Measurements from ENCODE around the gene GALK2.

Gene GALK2

DNA sequence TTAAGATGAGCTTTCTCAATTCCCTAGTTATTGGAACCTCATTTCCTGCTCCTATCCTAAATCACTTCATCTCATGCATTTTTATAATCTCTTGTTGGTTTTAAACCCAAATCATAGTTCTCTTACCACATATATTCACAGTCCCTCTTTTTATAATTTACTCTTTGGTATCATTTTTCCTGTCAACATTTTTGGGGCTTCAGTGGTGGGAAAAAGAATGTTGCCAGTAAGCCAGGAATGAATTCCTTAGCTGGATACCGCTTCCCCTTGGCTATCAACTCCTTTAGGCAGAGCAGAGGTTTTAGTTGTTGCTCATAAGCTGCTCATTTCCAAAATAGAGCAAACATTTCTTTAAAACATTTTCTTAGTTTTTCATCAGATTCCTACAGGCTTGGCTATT is 112.3 kb downstream of the GALK2 start:
- no peak overlapping the region for H2AFZ ChIP-seq (ENCODE audit: low read length, unreplicated experiment)
- no peaks in the 10 kb centered on the region for H3K79me2 ChIP-seq (ENCODE audit: control insufficient read depth, insufficient read depth, low read length, unreplicated experiment)
- no peaks in the 10 kb centered on the region for H3K4me1 ChIP-seq (ENCODE audit: control insufficient read depth, insufficient read depth, low read length, unreplicated experiment)
- no peak overlapping the region for H3K27ac ChIP-seq (ENCODE audit: low read depth, low read length)
- peaks cover 33% of the 10 kb centered on the region for H3K36me3 ChIP-seq (ENCODE audit: insufficient read depth, low read length)
- H3K27me3 ChIP-seq (ENCODE audit: insufficient read depth, low read length): no peaks in the 10 kb centered on the region
- H3K4me3 ChIP-seq (ENCODE audit: low read depth, low read length): no peak overlapping the region

DNA sequence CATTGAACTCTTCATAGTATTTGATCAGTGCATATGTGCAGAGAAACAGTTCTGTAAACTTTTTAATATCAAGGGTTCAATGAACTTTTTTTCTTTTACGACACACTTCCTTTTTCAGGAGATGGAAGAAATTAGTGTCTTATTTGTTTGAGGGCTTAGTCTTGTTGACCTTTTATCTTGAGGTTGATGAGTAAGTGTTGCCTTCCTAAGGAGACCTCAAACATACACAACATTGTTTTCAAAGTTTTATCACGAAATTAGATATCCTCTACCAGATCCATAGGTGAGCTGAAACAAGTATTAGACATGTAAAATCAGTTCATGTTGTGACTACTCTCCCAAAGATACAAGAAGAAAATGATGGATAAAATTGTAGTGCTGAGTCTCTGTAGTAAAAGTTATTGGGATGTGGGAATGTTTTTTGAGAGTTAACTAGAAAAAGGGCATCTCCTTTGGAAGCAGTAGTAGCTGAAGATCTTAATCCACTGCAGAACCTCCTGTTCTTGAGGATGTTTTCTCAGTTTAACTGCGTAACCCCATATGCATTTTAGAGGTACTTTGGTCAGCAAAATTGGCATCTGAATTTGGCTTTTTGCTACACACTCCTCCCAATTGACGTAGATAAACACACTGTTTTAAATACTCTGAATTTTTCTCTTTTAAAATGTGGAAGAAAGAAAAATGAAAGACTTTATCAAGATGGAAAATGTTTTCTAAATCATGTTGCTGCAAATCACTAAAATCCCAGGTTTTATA is 116.8 kb downstream of the GALK2 start:
- no peaks in the 10 kb centered on the region for H3K79me2 ChIP-seq (ENCODE audit: control insufficient read depth, insufficient read depth, low read length, unreplicated experiment)
- H2AFZ ChIP-seq (ENCODE audit: low read length, unreplicated experiment): no peak overlapping the region
- no peak overlapping the region for H3K27ac ChIP-seq (ENCODE audit: low read depth, low read length)
- H3K4me3 ChIP-seq (ENCODE audit: low read depth, low read length): no peak overlapping the region
- no peaks in the 10 kb centered on the region for H3K4me1 ChIP-seq (ENCODE audit: control insufficient read depth, insufficient read depth, low read length, unreplicated experiment)
- no peaks in the 10 kb centered on the region for H3K27me3 ChIP-seq (ENCODE audit: insufficient read depth, low read length)
- H3K36me3 ChIP-seq (ENCODE audit: insufficient read depth, low read length): peaks cover 33% of the 10 kb centered on the region

- Histone ChIP-seq H3K4me1 (ENCODE audit: control insufficient read depth, insufficient read depth, low read length, unreplicated experiment) (no peaks in the 10 kb centered on the region), H3K27me3 (ENCODE audit: insufficient read depth, low read length) (no peaks in the 10 kb centered on the region), H3K4me3 (ENCODE audit: low read depth, low read length) (no peak overlapping the region), H3K27ac (ENCODE audit: low read depth, low read length) (no peak overlapping the region), H3K36me3 (ENCODE audit: insufficient read depth, low read length) (peaks cover 30% of the 10 kb centered on the region), H3K79me2 (ENCODE audit: control insufficient read depth, insufficient read depth, low read length, unreplicated experiment) (no peaks in the 10 kb centered on the region), H2AFZ (ENCODE audit: low read length, unreplicated experiment) (no peak overlapping the region)
Measured at GRCh38 chr15:49287481-49287880, 117.4 kb downstream of the GALK2 start.

DNA sequence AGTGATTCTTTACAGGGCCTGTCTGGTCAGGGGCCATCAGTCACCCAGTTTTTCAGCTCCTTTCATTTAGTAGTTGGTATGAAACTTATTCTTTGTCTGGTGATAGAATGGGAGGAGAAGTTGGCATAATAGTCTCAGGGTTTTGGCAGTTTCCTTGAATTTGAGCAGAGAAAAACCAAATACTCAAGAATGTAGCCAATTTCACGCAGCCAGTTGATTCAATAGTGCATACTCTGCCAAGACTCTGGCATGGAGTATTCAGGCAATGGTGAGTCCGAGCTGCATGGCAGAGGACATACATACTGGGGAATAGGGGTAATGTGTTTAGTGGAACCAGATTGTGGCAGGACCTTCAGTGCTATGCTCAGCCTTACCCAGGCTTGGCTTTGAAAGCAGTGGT is 118.3 kb downstream of the GALK2 start:
- Histone ChIP-seq H3K36me3 (ENCODE audit: insufficient read depth, low read length) (peaks cover 26% of the 10 kb centered on the region), H3K27ac (ENCODE audit: low read depth, low read length) (no peak overlapping the region), H3K79me2 (ENCODE audit: control insufficient read depth, insufficient read depth, low read length, unreplicated experiment) (no peaks in the 10 kb centered on the region), H3K4me1 (ENCODE audit: control insufficient read depth, insufficient read depth, low read length, unreplicated experiment) (no peaks in the 10 kb centered on the region), H3K27me3 (ENCODE audit: insufficient read depth, low read length) (no peaks in the 10 kb centered on the region), H3K4me3 (ENCODE audit: low read depth, low read length) (no peak overlapping the region), H2AFZ (ENCODE audit: low read length, unreplicated experiment) (no peak overlapping the region)

DNA sequence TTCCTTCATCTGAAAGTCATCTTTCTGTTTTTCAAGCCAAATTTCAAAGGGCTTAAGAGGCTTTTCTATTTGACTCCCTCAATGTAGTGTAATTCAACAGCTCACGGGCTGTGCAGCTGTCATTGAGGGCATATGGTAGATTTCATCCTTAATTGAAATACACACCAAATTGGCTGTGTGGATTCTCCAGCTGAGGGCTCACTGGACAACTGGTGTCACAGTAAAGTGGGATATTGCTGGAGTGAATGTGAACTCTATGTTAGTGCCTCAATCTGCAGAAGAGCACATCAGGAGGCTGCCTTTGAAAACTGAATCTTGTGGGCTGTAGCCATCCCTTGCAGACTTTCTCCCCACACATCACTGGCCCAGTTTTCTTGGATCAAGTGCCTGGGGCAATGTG is 120.1 kb downstream of the GALK2 start:
- Histone ChIP-seq H3K79me2 (ENCODE audit: control insufficient read depth, insufficient read depth, low read length, unreplicated experiment) (no peaks in the 10 kb centered on the region), H3K27me3 (ENCODE audit: insufficient read depth, low read length) (no peaks in the 10 kb centered on the region), H3K4me3 (ENCODE audit: low read depth, low read length) (no peak overlapping the region), H2AFZ (ENCODE audit: low read length, unreplicated experiment) (no peak overlapping the region), H3K36me3 (ENCODE audit: insufficient read depth, low read length) (peaks cover 16% of the 10 kb centered on the region), H3K27ac (ENCODE audit: low read depth, low read length) (no peak overlapping the region), H3K4me1 (ENCODE audit: control insufficient read depth, insufficient read depth, low read length, unreplicated experiment) (no peaks in the 10 kb centered on the region)

DNA sequence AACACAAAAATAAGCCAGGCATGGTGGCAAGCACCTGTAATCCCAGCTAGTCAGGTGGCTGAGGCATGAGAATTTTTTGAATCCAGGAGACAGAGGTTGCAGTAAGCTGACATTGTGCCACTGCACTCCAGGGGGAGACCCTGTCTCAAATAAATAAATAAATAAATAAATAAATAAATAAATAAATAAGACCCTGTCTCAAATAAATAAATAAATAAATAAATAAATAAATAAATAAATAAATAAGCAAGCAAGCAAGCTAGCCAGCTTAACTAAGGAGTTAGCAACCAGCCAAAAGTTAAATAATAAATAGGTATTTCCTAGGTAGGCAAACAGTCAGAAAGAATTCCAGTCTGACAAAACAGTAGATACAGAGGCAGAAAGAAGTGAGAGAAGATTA is 123.9 kb downstream of the GALK2 start:
- no peak overlapping the region for H3K27ac ChIP-seq (ENCODE audit: low read depth, low read length)
- H3K79me2 ChIP-seq (ENCODE audit: control insufficient read depth, insufficient read depth, low read length, unreplicated experiment): peaks cover 6% of the 10 kb centered on the region
- H3K36me3 ChIP-seq (ENCODE audit: insufficient read depth, low read length): peaks cover 13% of the 10 kb centered on the region
- no peaks in the 10 kb centered on the region for H3K4me1 ChIP-seq (ENCODE audit: control insufficient read depth, insufficient read depth, low read length, unreplicated experiment)
- H3K27me3 ChIP-seq (ENCODE audit: insufficient read depth, low read length): no peaks in the 10 kb centered on the region
- no peak overlapping the region for H2AFZ ChIP-seq (ENCODE audit: low read length, unreplicated experiment)
- H3K4me3 ChIP-seq (ENCODE audit: low read depth, low read length): no peak overlapping the region

DNA sequence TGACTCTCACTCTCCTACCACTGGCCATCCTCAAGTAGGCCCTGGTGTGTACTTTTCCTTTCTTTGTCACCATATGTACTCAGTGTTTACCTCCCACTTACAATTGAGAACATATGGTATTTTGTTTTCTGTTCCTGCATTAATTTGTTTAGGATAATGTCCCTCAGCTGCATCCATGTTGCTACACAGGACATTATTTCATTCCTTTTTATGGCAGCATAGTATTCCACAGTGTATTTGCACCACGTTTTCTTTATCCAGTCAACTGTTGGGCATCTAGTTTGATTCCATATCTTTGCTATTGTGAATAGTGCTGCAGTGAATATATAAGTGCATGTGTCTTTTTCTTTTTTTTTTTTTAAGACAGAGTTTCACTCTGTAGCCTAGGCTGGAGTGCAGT is 126.2 kb downstream of the GALK2 start:
- no peaks in the 10 kb centered on the region for H3K4me1 ChIP-seq (ENCODE audit: control insufficient read depth, insufficient read depth, low read length, unreplicated experiment)
- peaks cover 9% of the 10 kb centered on the region for H3K36me3 ChIP-seq (ENCODE audit: insufficient read depth, low read length)

DNA sequence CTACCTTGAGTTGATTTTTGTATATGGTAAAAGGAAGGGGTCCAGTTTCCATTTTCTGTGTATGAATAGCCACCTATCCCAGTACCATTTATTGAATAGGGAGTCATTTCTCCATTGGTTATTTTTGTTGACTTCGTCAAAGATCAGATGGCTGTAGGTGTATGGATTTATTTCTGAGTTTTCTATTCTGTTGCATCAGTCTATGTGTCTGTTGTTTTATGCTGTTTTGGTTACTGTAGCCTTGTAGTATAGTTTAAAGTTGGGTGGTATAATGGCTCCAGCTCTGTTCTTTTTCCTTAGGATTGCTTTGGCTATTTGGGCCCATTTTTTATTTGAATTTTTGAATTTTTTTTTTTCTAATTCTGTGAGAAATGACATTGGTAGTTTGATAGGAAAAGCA is 127.5 kb downstream of the GALK2 start:
- Histone ChIP-seq H3K36me3 (ENCODE audit: insufficient read depth, low read length) (peaks cover 11% of the 10 kb centered on the region), H3K4me1 (ENCODE audit: control insufficient read depth, insufficient read depth, low read length, unreplicated experiment) (no peaks in the 10 kb centered on the region), H3K27me3 (ENCODE audit: insufficient read depth, low read length) (no peaks in the 10 kb centered on the region), H3K27ac (ENCODE audit: low read depth, low read length) (no peak overlapping the region), H3K4me3 (ENCODE audit: low read depth, low read length) (no peak overlapping the region), H2AFZ (ENCODE audit: low read length, unreplicated experiment) (no peak overlapping the region), H3K79me2 (ENCODE audit: control insufficient read depth, insufficient read depth, low read length, unreplicated experiment) (peaks cover 8% of the 10 kb centered on the region)

More for the DNA sequence above, 126.2 kb downstream of the GALK2 start:
- Histone ChIP-seq H3K4me3 (ENCODE audit: low read depth, low read length) (no peak overlapping the region), H3K27me3 (ENCODE audit: insufficient read depth, low read length) (no peaks in the 10 kb centered on the region), H3K79me2 (ENCODE audit: control insufficient read depth, insufficient read depth, low read length, unreplicated experiment) (peaks cover 8% of the 10 kb centered on the region), H3K27ac (ENCODE audit: low read depth, low read length) (no peak overlapping the region), H2AFZ (ENCODE audit: low read length, unreplicated experiment) (no peak overlapping the region)

DNA sequence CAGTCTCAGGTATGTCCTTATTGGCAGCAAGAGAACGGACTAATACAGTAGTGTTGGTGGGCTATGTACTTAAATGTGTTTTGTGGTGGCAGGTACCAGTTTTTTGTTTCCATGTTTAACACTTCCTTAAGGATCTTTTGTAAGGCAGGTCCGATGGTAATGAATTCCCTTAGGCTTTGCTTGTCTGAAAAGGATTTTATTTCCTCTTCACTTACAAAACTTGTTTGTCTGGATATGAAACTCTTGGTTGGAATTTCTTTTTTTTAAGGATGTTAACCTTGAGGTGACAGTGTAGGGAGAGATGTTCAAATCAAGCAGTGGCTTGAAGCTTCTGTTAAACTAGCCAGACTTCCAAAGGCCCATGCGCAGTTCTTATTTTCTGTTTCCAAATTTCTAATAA is 130.8 kb downstream of the GALK2 start:
- Histone ChIP-seq H2AFZ (ENCODE audit: low read length, unreplicated experiment) (no peak overlapping the region), H3K4me1 (ENCODE audit: control insufficient read depth, insufficient read depth, low read length, unreplicated experiment) (no peaks in the 10 kb centered on the region), H3K36me3 (ENCODE audit: insufficient read depth, low read length) (peaks cover 20% of the 10 kb centered on the region), H3K27ac (ENCODE audit: low read depth, low read length) (no peak overlapping the region), H3K27me3 (ENCODE audit: insufficient read depth, low read length) (no peaks in the 10 kb centered on the region), H3K4me3 (ENCODE audit: low read depth, low read length) (no peak overlapping the region), H3K79me2 (ENCODE audit: control insufficient read depth, insufficient read depth, low read length, unreplicated experiment) (peaks cover 11% of the 10 kb centered on the region)

DNA sequence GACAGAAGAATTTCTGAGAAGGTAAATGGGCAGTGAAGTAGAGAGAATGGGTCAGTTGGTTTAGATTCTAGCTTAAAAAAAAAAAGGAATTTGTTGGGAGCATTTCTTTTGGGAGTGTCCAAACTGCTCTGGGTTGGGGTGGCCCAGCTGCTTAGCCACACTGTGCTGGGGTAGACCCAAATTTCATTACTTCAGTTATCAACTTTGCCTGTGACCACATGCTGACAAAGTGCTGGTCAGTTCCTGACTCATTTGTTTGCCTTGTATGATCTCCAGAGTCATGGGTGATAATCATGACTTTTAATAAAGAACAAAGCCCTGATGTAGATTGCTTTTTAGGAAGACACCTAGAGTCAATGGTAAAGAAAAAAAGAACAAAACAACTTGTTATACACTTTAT is 131.5 kb downstream of the GALK2 start:
- Histone ChIP-seq H2AFZ (ENCODE audit: low read length, unreplicated experiment) (no peak overlapping the region), H3K36me3 (ENCODE audit: insufficient read depth, low read length) (peaks cover 20% of the 10 kb centered on the region), H3K4me1 (ENCODE audit: control insufficient read depth, insufficient read depth, low read length, unreplicated experiment) (no peaks in the 10 kb centered on the region), H3K27me3 (ENCODE audit: insufficient read depth, low read length) (no peaks in the 10 kb centered on the region), H3K27ac (ENCODE audit: low read depth, low read length) (no peak overlapping the region), H3K4me3 (ENCODE audit: low read depth, low read length) (no peak overlapping the region), H3K79me2 (ENCODE audit: control insufficient read depth, insufficient read depth, low read length, unreplicated experiment) (peaks cover 11% of the 10 kb centered on the region)

DNA sequence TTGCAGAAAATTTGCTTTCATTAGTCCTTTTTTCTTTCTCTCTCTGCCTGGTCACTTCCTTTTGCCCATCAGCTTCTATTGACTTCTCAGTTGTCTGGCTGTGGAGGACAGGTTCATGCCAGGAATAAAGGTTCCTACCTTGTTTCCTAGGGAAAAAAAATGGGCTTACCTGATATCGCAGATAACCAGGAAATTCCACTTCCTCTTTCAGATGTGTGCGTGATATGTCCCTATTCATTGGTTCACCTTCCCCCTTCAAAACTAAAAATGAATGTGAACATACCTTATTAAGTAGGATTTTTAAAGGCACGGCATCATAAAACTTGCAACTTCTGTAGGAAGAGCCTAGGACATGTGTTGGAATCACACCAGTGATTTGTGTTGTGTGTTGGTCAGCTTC is 133.0 kb downstream of the GALK2 start:
- H3K27ac ChIP-seq (ENCODE audit: low read depth, low read length): no peak overlapping the region
- no peak overlapping the region for H2AFZ ChIP-seq (ENCODE audit: low read length, unreplicated experiment)
- peaks cover 20% of the 10 kb centered on the region for H3K36me3 ChIP-seq (ENCODE audit: insufficient read depth, low read length)
- peaks cover 11% of the 10 kb centered on the region for H3K79me2 ChIP-seq (ENCODE audit: control insufficient read depth, insufficient read depth, low read length, unreplicated experiment)
- H3K4me1 ChIP-seq (ENCODE audit: control insufficient read depth, insufficient read depth, low read length, unreplicated experiment): no peaks in the 10 kb centered on the region
- no peak overlapping the region for H3K4me3 ChIP-seq (ENCODE audit: low read depth, low read length)
- no peaks in the 10 kb centered on the region for H3K27me3 ChIP-seq (ENCODE audit: insufficient read depth, low read length)
